Measurements from ENCODE around the gene PLEKHO2. TPM values are rescaled to one million over a fixed set of nuclear protein-coding genes. Genes with fewer than 3 reads are reported as not detected.

PLEKHO2 gene
- total RNA-seq, 4 donors from 2014 or later = 10.3 to 46.2 (median 23.0) TPM

DNA sequence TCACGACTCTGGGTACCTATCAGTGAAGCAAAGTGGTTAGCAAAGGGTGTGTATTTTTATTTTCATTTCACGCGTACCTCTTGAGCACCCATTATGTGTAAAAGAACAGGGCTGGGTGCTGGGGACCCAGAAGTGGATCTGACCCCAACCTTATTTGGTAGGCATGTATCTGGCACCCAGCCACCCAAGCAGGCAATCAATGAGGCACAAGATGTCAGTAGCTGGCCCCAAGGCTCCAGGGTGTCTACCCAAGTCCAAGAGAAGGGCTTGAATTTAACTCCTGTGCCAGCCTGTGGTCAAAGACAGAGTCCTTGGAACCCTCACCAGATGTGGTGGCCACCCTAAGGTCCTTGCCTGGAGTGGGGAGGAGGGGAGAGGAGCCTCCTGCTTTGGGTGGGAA lies 5.7 kb downstream of the PLEKHO2 start:
- peak overlapping the region in 1 of 2 donors; percentile 41 for H3K27ac ChIP-seq
- H3K4me3 ChIP-seq = no peak overlapping the region
- intact Hi-C loops (cut with DNase I; ENCODE audit: low total_unique reads) = loop anchor here (10.0 kb wide), 2 partner anchors 57 to 447 kb away; partner anchors contain the start of gene RNU5A-1
- H3K4me1 ChIP-seq = peaks cover 12 to 13% of the 10 kb centered on the region in 2 donors
- H3K27me3 ChIP-seq = no peaks in the 10 kb centered on the region
- no peaks in the 10 kb centered on the region for H3K9me3 ChIP-seq
- H3K36me3 ChIP-seq = no peaks in the 10 kb centered on the region
- TF ChIP-seq, protein P1, sequence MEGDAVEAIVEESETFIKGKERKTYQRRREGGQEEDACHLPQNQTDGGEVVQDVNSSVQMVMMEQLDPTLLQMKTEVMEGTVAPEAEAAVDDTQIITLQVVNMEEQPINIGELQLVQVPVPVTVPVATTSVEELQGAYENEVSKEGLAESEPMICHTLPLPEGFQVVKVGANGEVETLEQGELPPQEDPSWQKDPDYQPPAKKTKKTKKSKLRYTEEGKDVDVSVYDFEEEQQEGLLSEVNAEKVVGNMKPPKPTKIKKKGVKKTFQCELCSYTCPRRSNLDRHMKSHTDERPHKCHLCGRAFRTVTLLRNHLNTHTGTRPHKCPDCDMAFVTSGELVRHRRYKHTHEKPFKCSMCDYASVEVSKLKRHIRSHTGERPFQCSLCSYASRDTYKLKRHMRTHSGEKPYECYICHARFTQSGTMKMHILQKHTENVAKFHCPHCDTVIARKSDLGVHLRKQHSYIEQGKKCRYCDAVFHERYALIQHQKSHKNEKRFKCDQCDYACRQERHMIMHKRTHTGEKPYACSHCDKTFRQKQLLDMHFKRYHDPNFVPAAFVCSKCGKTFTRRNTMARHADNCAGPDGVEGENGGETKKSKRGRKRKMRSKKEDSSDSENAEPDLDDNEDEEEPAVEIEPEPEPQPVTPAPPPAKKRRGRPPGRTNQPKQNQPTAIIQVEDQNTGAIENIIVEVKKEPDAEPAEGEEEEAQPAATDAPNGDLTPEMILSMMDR (IDR thresholded peaks at IDR 0.05) = no peak
- TF ChIP-seq POLR2A (IDR thresholded peaks at IDR 0.05) = no peak
- DNase-seq = no peak

DNA sequence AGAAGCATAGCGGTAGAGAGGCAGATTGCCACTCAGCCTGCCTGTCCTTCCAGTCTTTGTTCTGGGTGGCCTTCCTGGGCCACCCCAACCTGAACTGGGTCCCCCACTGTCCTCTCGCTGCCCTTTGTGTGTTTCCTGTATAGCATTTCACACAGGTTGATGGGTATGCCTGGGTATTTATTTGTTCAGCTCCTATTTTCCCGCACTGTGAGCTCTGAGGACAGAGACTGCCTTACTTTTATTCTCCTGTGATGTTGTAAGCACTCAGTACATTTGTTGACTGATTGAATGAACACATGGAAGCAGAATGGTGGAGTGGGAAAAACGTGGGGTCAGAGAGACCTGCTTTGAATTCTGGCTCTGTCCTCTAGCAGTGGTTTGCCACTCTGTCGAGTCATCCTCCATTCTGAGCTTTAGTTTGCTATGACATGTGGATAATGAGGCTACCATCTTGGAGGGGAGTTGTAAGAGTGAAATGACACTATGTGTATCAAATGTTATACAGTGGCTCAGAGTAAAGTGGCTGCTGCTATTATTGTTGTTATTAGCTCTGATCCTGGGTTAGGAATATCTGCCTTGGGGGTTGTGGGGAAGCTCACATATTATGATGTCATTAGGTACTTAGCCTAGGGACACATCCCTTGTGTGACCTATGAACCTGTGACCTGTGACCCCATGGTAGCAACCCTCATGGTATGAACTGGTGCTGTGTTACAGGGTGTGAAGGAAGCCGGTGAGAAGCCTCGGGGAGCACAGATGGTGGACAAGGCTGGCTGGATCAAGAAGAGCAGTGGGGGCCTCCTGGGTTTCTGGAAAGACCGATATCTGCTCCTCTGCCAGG lies 6.4 kb downstream of the PLEKHO2 start:
- no peak for DNase-seq
- H3K4me1 ChIP-seq = peaks cover 12 to 13% of the 10 kb centered on the region in 2 donors
- peak overlapping the region in 1 of 2 donors; percentile 28 for H3K27ac ChIP-seq
- H3K36me3 ChIP-seq = no peaks in the 10 kb centered on the region
- no peaks in the 10 kb centered on the region for H3K27me3 ChIP-seq
- intact Hi-C loops (cut with DNase I; ENCODE audit: low total_unique reads) = loop anchor here (10.0 kb wide), 2 partner anchors 57 to 447 kb away; partner anchors contain the start of gene RNU5A-1
- H3K4me3 ChIP-seq = no peak overlapping the region
- H3K9me3 ChIP-seq = no peaks in the 10 kb centered on the region
- TF ChIP-seq, protein P1 (IDR thresholded peaks at IDR 0.05) = no peak
- no peak for TF ChIP-seq POLR2A (IDR thresholded peaks at IDR 0.05)

DNA sequence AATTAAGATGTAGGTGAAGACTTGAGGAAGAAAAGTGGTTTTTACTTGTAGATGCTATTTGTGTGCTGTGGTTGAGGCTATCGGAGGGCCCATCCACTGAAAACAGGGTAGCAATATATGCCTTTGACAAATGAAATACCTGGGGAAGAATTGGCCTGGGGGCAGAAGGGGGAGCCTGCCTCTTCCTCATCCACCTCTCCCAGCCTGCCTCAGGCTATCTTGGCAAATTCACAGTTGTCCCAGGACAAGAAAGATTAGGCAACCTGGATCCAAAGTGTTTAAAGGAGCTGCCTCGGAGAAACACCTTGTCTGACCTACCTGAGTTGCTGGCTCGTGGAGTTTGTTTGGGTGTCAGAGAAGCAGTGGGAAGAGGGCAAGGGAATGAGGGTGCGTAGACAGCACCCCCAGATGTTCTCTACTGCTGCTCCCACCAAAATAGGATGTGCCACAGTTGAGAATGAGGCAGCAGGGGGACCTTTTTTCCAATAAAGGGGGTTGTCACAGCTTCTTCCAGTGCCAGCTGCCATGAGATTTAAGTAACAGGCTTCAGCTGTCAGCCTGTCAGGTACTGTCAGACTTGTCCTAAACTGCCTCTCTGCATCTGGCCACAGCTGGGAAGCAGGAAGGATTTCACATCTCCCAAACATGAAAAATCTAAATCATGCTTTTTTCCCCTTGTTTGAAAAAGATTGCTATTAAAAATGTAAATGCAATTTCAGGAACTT lies 9.2 kb downstream of the PLEKHO2 start:
- Histone ChIP-seq H3K9me3 (no peaks in the 10 kb centered on the region), H3K27ac (peak overlapping the region; percentile 55 to 62), H3K4me3 (no peak overlapping the region), H3K27me3 (no peaks in the 10 kb centered on the region), H3K4me1 (peaks cover 6 to 14% of the 10 kb centered on the region in 2 donors), H3K36me3 (no peaks in the 10 kb centered on the region)
- no peak for DNase-seq
- TF ChIP-seq, protein P1 (IDR thresholded peaks at IDR 0.05) = no peak
- TF ChIP-seq POLR2A (IDR thresholded peaks at IDR 0.05) = no peak
- intact Hi-C loops (cut with DNase I; ENCODE audit: low total_unique reads) = no loop called here

DNA sequence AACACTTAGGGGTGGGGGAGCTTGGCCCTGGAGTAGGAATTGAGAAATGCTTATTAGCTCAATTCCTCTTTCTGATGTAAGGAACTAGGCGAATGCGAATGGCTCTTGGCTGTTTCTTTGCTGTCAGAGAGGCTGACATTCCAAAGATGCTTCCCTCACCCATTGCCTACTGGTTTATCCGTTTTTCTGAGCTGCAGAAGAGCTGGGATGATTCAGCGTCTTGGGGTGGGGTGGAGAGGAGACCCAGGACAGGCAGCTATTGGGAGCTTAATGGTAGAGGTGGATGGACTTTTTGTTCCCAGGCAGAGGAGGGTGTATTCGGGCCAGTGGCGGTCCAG lies 9.8 kb downstream of the PLEKHO2 start:
- no peaks in the 10 kb centered on the region for H3K27me3 ChIP-seq
- peak overlapping the region; percentile 55 to 62 for H3K27ac ChIP-seq
- H3K4me1 ChIP-seq = peaks cover 6 to 15% of the 10 kb centered on the region in 2 donors
- H3K4me3 ChIP-seq = no peak overlapping the region
- H3K36me3 ChIP-seq = no peaks in the 10 kb centered on the region
- TF ChIP-seq POLR2A (IDR thresholded peaks at IDR 0.05) = peak in 1 of 2 donors; percentile 30
- TF ChIP-seq, protein P1 (IDR thresholded peaks at IDR 0.05) = no peak
- H3K9me3 ChIP-seq = no peaks in the 10 kb centered on the region
- intact Hi-C loops (cut with DNase I; ENCODE audit: low total_unique reads) = no loop called here
- peak; percentile 47 to 62 for DNase-seq

DNA sequence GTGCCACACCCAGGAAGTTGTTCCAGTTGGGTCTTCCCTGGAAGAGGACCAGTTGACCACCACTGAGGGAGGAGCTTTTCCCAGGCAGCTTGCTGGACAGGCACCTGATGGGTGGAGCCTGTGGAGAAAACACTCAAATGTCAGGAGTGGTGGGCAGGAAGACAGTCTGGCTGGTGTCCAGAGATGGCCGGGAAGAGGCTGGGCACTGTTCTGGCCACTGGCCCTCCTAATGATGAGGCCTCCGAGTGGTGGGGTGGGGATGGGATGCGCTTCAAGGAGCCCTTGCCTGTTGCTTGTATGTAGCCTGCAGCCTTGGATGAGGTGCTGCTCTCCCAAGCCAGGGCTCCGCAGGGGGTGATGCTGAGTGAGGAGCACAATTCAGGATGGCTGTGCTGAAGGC lies 12.3 kb downstream of the PLEKHO2 start:
- Histone ChIP-seq H3K9me3 (no peaks in the 10 kb centered on the region), H3K4me1 (peaks cover 18 to 29% of the 10 kb centered on the region in 2 donors), H3K4me3 (no peak overlapping the region), H3K27me3 (no peaks in the 10 kb centered on the region), H3K36me3 (no peaks in the 10 kb centered on the region), H3K27ac (peak overlapping the region; percentile 40 to 48)
- intact Hi-C loops (cut with DNase I; ENCODE audit: low total_unique reads) = no loop called here
- peak in 1 of 2 donors; percentile 43 for DNase-seq
- TF ChIP-seq, protein P1 (IDR thresholded peaks at IDR 0.05) = no peak
- TF ChIP-seq POLR2A (IDR thresholded peaks at IDR 0.05) = no peak
